ENCODE data around the gene FDXACB1. TPM values are rescaled to one million over a fixed set of nuclear protein-coding genes. Genes with fewer than 3 reads are reported as not detected.
A peak's percentile ranks its signal among the peaks of the same experiment; 100 is the strongest.

Gene FDXACB1, protein sequence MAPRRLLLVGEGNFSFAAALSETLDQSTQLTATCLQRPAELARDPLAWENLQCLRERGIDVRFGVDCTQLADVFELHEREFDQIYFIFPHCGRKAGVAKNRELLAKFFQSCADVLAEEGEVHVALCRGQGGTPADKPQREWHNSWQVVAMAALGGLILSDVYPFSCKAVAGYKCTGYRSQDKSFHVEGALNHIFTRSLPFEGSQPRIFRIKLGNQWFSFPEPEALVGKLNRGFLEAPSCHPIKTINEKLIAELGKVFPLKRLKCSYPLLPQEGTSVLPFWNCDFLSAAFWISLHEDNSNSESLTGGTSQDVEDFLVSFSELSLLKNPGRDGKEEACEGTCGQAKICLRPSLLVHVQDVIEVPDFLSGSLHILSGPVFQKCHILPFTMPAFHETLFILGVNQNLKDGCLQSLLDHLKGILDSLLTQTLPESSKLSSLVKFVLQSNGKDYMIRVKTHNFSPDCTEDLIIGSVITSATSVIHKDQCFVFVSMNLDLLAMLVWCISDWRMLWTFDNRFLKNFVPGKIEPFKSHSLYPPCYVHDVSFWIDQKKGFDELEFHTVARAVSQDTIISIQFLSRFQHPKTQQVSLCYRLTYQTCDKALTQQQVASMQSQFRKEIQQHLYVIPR
- polyA plus RNA-seq, result 3.2 TPM
- long read RNA-seq, donor 1, result 0 reads
- long read RNA-seq, donor 2, partial matches to known transcripts, result 0 of 2 reads
- long read RNA-seq, donor 2, other reads (novel, unspliced or antisense), result 0 of 2 reads
- long read RNA-seq, donor 3, result 0 reads
- long read RNA-seq, donor 4, result 0 reads
- long read RNA-seq, donor 5, partial matches to known transcripts, result 6 of 27 reads
- long read RNA-seq, donor 5, other reads (novel, unspliced or antisense), result 21 of 27 reads
- long read RNA-seq, donor 6, result 0 reads
- long read RNA-seq, donor 7, partial matches to known transcripts, result 0 of 1 reads
- long read RNA-seq, donor 7, other reads (novel, unspliced or antisense), result 0 of 1 reads
- long read RNA-seq, donor 8, result 0 reads
- long read RNA-seq, donor 9, result 0 reads
- long read RNA-seq, donor 10, partial matches to known transcripts, result 23 of 88 reads
- long read RNA-seq, donor 10, other reads (novel, unspliced or antisense), result 65 of 88 reads
- long read RNA-seq, donor 11, partial matches to known transcripts, result 0 of 2 reads
- long read RNA-seq, donor 11, other reads (novel, unspliced or antisense), result 0 of 2 reads

GRCh38 chr11:111878849-111879636 lies at the start of gene FDXACB1, which contains the start of gene CFAP68:
FDXACB1 (minus strand) TSS chr11:111879165; CDS start chr11:111879132, 33 bp downstream.
CFAP68 (plus strand) TSS chr11:111879541; CDS start chr11:111879561, 20 bp downstream.
- Histone ChIP-seq H3K36me3 (ENCODE audit: control insufficient read depth, insufficient read depth, low read length) (peaks cover 4% of the 10 kb centered on the region), H3K27me3 (ENCODE audit: control insufficient read depth, insufficient read depth, low read length) (no peaks in the 10 kb centered on the region), H3K27ac (ENCODE audit: low read length) (peak within 1 kb of the TSS; percentile 96), H3K4me1 (ENCODE audit: control insufficient read depth, insufficient read depth, low read length) (peaks cover 13% of the 10 kb centered on the region), H3K4me3 (ENCODE audit: low read length) (peak within 1 kb of the TSS; percentile 85), H3K9me3 (ENCODE audit: control insufficient read depth, low read depth, low read length) (no peaks in the 10 kb centered on the region)
- WGBS (ENCODE audit: insufficient coverage, low lambda C conversion rate), result no CpG with 5 or more reads among the region's 55 CpGs
- peak; percentile 97 to 99 for DNase-seq

GRCh38 chr11:111926505-111927391 lies 47.8 kb upstream of the FDXACB1 start:
- H3K27ac ChIP-seq (ENCODE audit: low read length), result peak overlapping the region; percentile 91
- H3K27me3 ChIP-seq (ENCODE audit: control insufficient read depth, insufficient read depth, low read length), result no peaks in the 10 kb centered on the region
- DNase-seq, result peak; percentile 97 to 99
- peaks cover 13% of the 10 kb centered on the region for H3K4me1 ChIP-seq (ENCODE audit: control insufficient read depth, insufficient read depth, low read length)
- H3K4me3 ChIP-seq (ENCODE audit: low read length), result peak overlapping the region; percentile 39
- no peaks in the 10 kb centered on the region for H3K9me3 ChIP-seq (ENCODE audit: control insufficient read depth, low read depth, low read length)
- peaks cover 6% of the 10 kb centered on the region for H3K36me3 ChIP-seq (ENCODE audit: control insufficient read depth, insufficient read depth, low read length)
- no CpG with 5 or more reads among the region's 47 CpGs for WGBS (ENCODE audit: insufficient coverage, low lambda C conversion rate)

DNA sequence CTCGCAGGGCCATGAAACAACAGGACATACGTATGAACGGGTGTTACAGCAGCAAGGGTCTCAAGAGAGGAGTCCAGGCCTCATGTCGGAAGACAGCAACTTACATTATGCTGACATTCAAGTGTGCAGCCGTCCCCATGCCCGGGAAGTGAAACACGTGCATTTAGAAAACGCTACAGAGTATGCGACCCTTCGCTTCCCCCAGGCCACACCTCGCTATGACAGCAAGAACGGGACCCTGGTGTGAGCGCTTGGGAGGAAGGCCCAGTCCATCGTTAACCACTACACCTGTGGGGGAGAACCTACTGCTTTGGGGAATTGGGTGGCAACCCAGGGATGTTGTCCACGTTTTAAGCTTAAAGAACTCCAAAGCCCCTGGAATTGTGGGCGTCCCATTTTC lies 47.0 kb upstream of the FDXACB1 start:
- Histone ChIP-seq H3K27me3 (ENCODE audit: control insufficient read depth, insufficient read depth, low read length) (no peaks in the 10 kb centered on the region), H3K36me3 (ENCODE audit: control insufficient read depth, insufficient read depth, low read length) (peaks cover 6% of the 10 kb centered on the region), H3K4me1 (ENCODE audit: control insufficient read depth, insufficient read depth, low read length) (peaks cover 13% of the 10 kb centered on the region), H3K27ac (ENCODE audit: low read length) (peak overlapping the region; percentile 91), H3K4me3 (ENCODE audit: low read length) (no peak overlapping the region), H3K9me3 (ENCODE audit: control insufficient read depth, low read depth, low read length) (no peaks in the 10 kb centered on the region)
- no peak for DNase-seq
- WGBS (ENCODE audit: insufficient coverage, low lambda C conversion rate), result no CpG with 5 or more reads among the region's 16 CpGs

DNA sequence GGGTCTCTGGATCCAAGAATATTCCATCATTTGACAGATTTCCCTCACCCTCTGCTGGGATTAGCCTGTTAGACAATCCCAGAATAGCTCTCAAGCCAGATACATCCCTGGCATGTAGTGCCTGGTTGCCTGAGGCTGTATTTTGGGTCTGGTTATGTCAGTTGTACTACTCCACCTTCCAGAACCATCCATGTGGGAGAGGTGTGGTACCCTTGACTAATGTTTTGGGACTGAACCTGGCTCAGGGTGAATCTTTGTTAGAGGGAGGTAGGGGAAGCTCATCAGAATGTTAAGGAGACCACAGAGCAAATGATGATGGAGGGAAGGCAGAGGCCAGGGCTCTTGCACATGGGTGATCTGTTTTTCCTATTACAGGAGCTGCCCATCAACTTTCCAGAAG lies 45.0 kb upstream of the FDXACB1 start:
- Histone ChIP-seq H3K27me3 (ENCODE audit: control insufficient read depth, insufficient read depth, low read length) (no peaks in the 10 kb centered on the region), H3K4me1 (ENCODE audit: control insufficient read depth, insufficient read depth, low read length) (peaks cover 18% of the 10 kb centered on the region), H3K36me3 (ENCODE audit: control insufficient read depth, insufficient read depth, low read length) (peaks cover 6% of the 10 kb centered on the region), H3K4me3 (ENCODE audit: low read length) (no peak overlapping the region), H3K9me3 (ENCODE audit: control insufficient read depth, low read depth, low read length) (no peaks in the 10 kb centered on the region), H3K27ac (ENCODE audit: low read length) (no peak overlapping the region)
- no peak for DNase-seq

- no CpG with 5 or more reads among the region's 5 CpGs for WGBS (ENCODE audit: insufficient coverage, low lambda C conversion rate)
- Histone ChIP-seq H3K36me3 (ENCODE audit: control insufficient read depth, insufficient read depth, low read length) (peaks cover 6% of the 10 kb centered on the region), H3K4me3 (ENCODE audit: low read length) (no peak overlapping the region), H3K9me3 (ENCODE audit: control insufficient read depth, low read depth, low read length) (no peaks in the 10 kb centered on the region), H3K27ac (ENCODE audit: low read length) (no peak overlapping the region), H3K4me1 (ENCODE audit: control insufficient read depth, insufficient read depth, low read length) (peaks cover 21% of the 10 kb centered on the region), H3K27me3 (ENCODE audit: control insufficient read depth, insufficient read depth, low read length) (no peaks in the 10 kb centered on the region)
- DNase-seq, result no peak
Observed at GRCh38 chr11:111923351-111923788, 44.4 kb upstream of the FDXACB1 start.

DNA sequence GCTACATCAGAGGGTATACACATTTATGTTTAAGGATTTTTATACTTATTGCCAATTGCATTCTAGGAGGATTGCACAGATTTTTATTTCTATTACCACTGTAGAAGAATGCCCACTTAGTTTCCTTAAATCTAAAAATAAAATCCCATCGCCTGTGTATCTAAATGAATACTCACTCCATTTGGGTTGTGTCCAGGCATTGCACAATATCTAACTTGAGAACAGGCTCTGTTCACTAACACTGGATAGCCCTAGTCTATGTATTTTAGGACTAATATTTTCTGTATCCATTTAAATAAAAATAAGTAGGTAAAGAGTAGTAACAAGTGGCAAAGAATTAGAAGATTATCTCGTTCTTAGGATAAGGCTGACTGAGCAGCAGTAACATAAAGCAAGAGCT lies 43.8 kb upstream of the FDXACB1 start:
- H3K4me3 ChIP-seq (ENCODE audit: low read length), result no peak overlapping the region
- H3K9me3 ChIP-seq (ENCODE audit: control insufficient read depth, low read depth, low read length), result no peaks in the 10 kb centered on the region
- H3K4me1 ChIP-seq (ENCODE audit: control insufficient read depth, insufficient read depth, low read length), result peaks cover 27% of the 10 kb centered on the region
- no CpG with 5 or more reads among the region's 2 CpGs for WGBS (ENCODE audit: insufficient coverage, low lambda C conversion rate)
- DNase-seq, result no peak
- no peak overlapping the region for H3K27ac ChIP-seq (ENCODE audit: low read length)
- no peaks in the 10 kb centered on the region for H3K27me3 ChIP-seq (ENCODE audit: control insufficient read depth, insufficient read depth, low read length)
- H3K36me3 ChIP-seq (ENCODE audit: control insufficient read depth, insufficient read depth, low read length), result peaks cover 6% of the 10 kb centered on the region

DNA sequence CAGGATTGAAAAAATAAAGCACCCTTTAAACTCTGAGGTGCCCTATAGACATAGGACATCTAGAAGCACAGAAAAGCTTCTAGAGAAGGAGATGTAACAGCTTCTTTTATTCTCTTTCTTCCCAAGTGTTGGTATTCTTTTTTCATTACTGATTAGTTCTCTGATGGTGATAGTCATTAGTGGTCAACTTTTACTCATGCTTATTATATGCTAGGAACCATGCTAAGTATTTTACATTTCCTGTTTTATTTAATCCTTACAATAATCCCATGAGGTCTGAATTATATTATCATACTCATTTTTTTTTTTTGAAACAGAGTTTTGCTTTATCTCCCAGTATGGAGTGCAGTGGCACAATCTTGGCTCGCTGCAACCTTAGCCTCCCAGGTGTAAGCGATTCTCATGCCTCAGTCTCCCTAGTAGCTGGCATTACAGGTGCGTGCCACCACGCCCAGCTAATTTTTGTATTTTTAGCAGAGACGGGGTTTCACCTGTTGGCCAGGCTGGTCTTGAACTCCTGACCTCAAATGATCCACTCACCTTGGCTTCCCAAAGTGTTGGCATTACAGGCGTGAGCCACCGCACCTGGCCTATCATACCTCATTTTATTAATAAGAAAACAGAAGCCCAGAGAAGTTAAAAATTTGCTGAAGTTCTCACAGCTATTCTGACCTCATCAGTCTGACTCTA lies 42.7 kb upstream of the FDXACB1 start:
- no peaks in the 10 kb centered on the region for H3K27me3 ChIP-seq (ENCODE audit: control insufficient read depth, insufficient read depth, low read length)
- no peak overlapping the region for H3K27ac ChIP-seq (ENCODE audit: low read length)
- no peak for DNase-seq
- peaks cover 28% of the 10 kb centered on the region for H3K4me1 ChIP-seq (ENCODE audit: control insufficient read depth, insufficient read depth, low read length)
- no CpG with 5 or more reads among the region's 7 CpGs for WGBS (ENCODE audit: insufficient coverage, low lambda C conversion rate)
- H3K4me3 ChIP-seq (ENCODE audit: low read length), result no peak overlapping the region
- no peaks in the 10 kb centered on the region for H3K9me3 ChIP-seq (ENCODE audit: control insufficient read depth, low read depth, low read length)
- H3K36me3 ChIP-seq (ENCODE audit: control insufficient read depth, insufficient read depth, low read length), result peaks cover 6% of the 10 kb centered on the region

- Histone ChIP-seq H3K9me3 (ENCODE audit: control insufficient read depth, low read depth, low read length) (no peaks in the 10 kb centered on the region), H3K4me1 (ENCODE audit: control insufficient read depth, insufficient read depth, low read length) (peaks cover 21% of the 10 kb centered on the region), H3K27ac (ENCODE audit: low read length) (no peak overlapping the region), H3K4me3 (ENCODE audit: low read length) (no peak overlapping the region), H3K27me3 (ENCODE audit: control insufficient read depth, insufficient read depth, low read length) (no peaks in the 10 kb centered on the region), H3K36me3 (ENCODE audit: control insufficient read depth, insufficient read depth, low read length) (peaks cover 3% of the 10 kb centered on the region)
- no peak for DNase-seq
- WGBS (ENCODE audit: insufficient coverage, low lambda C conversion rate), result no CpG with 5 or more reads among the region's 2 CpGs
Observed at GRCh38 chr11:111920908-111921307, 41.9 kb upstream of the FDXACB1 start.
